D721Med (cell line): Measurements from ENCODE around the gene ARHGEF12.

Experiments used
- DNase-seq: peaks from one replicate; pipeline ENCODE4 v3.0.0; 2011; ENCODE audit warnings: low spot score; ENCODE audit not compliant: insufficient read length
- FAIRE-seq: peaks from 2 replicates; lab custom pipeline; 2011; peaks lifted over from hg19 to GRCh38; lab: Jason Lieb, UNC
- TF ChIP-seq, protein P1 (sequence below): IDR thresholded peaks from 2 replicates; pipeline ENCODE4 v1.5.1; 2012; ENCODE audit warnings: mild to moderate bottlenecking, control low read depth; ENCODE audit not compliant: insufficient read depth; ENCODE audit errors: missing control alignments

The ARHGEF12 gene

DNA sequence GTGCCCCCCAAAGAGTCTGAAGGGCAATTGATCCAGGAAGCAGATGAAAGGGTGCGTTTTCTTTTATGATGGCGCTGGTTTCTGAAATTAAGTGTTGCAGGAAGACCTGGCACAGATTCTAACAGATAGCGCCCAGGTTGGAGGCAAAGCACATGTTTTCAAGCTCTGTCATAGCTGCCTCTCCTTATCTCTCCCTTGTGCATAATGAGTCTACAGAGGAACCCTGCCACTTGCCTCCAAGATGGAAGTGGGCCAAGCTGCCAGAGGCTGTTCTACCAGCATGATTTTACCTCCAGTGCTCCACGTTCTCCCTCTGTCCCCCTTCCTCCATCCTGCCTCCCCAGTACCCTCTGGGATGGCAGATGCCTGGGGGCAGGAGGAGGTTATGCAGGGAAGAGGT, 41.1 kb upstream of the ARHGEF12 start:
- no peak for DNase-seq
- FAIRE-seq: no peak
- TF ChIP-seq, protein P1, sequence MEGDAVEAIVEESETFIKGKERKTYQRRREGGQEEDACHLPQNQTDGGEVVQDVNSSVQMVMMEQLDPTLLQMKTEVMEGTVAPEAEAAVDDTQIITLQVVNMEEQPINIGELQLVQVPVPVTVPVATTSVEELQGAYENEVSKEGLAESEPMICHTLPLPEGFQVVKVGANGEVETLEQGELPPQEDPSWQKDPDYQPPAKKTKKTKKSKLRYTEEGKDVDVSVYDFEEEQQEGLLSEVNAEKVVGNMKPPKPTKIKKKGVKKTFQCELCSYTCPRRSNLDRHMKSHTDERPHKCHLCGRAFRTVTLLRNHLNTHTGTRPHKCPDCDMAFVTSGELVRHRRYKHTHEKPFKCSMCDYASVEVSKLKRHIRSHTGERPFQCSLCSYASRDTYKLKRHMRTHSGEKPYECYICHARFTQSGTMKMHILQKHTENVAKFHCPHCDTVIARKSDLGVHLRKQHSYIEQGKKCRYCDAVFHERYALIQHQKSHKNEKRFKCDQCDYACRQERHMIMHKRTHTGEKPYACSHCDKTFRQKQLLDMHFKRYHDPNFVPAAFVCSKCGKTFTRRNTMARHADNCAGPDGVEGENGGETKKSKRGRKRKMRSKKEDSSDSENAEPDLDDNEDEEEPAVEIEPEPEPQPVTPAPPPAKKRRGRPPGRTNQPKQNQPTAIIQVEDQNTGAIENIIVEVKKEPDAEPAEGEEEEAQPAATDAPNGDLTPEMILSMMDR: no peak

DNA sequence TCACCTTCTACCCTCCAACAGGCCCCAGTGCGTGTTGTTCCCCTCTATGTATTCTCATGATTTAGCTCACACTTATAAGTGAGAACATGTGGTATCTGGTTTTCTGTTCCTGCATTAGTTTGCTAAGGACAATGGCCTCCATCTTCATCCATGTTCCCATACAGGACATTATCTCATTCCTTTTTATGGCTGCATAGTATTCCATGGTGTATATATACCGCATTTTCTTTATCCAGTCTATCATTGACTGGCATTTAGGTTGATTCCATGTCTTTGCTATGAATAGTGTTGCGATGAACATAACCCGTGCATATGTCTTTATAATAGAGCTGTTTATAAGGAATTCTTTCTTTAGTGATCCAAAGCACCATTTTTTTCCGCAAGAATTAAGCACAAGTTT, 39.7 kb upstream of the ARHGEF12 start:
- TF ChIP-seq, protein P1: no peak
- no peak for DNase-seq
- FAIRE-seq: no peak

- TF ChIP-seq, protein P1: no peak
- no peak for FAIRE-seq
- DNase-seq: no peak
Observed at GRCh38 chr11:120298461-120298860, 37.8 kb upstream of the ARHGEF12 start.

- TF ChIP-seq, protein P1: no peak
- DNase-seq (no peak), FAIRE-seq (no peak)
Observed at GRCh38 chr11:120302001-120302805, 34.0 kb upstream of the ARHGEF12 start.

DNA sequence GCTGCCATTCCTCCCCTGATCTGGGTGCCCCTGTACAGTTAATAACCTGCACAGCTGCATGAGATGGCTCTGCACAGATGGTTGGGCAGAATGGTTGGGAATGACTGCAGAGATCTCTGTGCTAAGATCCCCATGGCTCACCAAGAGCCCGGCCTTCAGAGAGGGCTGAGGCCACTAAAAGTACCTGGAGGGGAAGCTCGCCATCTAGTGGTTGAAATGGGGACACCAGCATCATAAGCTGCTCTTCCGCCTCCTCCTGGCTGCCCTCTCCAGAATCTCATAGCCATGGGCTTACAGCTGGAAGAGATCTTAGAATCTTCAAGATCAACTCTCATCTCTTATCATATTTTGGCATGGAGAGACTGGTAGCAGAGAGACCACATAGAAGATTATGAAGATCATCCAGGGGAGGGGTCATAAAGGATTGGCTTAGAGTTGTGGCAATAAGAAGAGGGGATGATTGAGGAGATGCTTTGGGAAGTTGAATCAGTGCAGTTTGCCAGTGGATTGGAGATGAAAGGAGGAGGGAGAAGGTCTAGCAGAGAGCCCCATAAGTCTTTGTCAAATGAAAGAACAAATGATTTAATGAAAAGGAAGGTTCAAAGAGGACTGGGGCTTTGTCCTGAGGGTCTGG, 33.1 kb upstream of the ARHGEF12 start:
- DNase-seq (no peak), FAIRE-seq (no peak)
- TF ChIP-seq, protein P1: peak; percentile 94

GRCh38 chr11:120304526-120304925, 31.7 kb upstream of the ARHGEF12 start:
- TF ChIP-seq, protein P1: no peak
- no peak for FAIRE-seq
- DNase-seq: no peak

GRCh38 chr11:120305286-120305685, 30.9 kb upstream of the ARHGEF12 start:
- no peak for FAIRE-seq
- TF ChIP-seq, protein P1: no peak
- DNase-seq: no peak
